Activated naive CD8-positive, alpha-beta T cell treated with anti-CD3 and anti-CD28 coated beads, Interleukin-2, amount 50 U/mL, for 24 hours (primary cell): ENCODE measurements around the gene CEP41.
A peak's percentile ranks its signal among the peaks of the same experiment; 100 is the strongest.

Experiments used
- ATAC-seq: fragments of 150-1000 bp; cut with Tn5 transposase; one replicate; pipeline ENCODE4 v1.10.0; 2021
- DNase-seq: peaks from one replicate; pipeline ENCODE4 v3.0.0; 2021
- H3K27ac Mint-ChIP-seq: one replicate; pipeline ENCODE4 v1.8.0; 2021; ENCODE audit warnings: mild to moderate bottlenecking, mixed read lengths
- H3K27me3 Mint-ChIP-seq: one replicate; pipeline ENCODE4 v1.8.0; 2021; ENCODE audit warnings: mixed read lengths
- H3K36me3 Mint-ChIP-seq: one replicate; pipeline ENCODE4 v1.8.0; 2021; ENCODE audit warnings: low read depth, mixed read lengths
- H3K4me1 Mint-ChIP-seq: one replicate; pipeline ENCODE4 v1.8.0; 2021; ENCODE audit warnings: mixed read lengths
- H3K4me3 Mint-ChIP-seq: one replicate; pipeline ENCODE4 v1.8.0; 2021; ENCODE audit warnings: mild to moderate bottlenecking, moderate library complexity, mixed read lengths
- H3K9me3 Mint-ChIP-seq: one replicate; pipeline ENCODE4 v1.8.0; 2021; ENCODE audit warnings: mixed read lengths

CEP41 gene, protein sequence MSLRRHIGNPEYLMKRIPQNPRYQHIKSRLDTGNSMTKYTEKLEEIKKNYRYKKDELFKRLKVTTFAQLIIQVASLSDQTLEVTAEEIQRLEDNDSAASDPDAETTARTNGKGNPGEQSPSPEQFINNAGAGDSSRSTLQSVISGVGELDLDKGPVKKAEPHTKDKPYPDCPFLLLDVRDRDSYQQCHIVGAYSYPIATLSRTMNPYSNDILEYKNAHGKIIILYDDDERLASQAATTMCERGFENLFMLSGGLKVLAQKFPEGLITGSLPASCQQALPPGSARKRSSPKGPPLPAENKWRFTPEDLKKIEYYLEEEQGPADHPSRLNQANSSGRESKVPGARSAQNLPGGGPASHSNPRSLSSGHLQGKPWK

DNA sequence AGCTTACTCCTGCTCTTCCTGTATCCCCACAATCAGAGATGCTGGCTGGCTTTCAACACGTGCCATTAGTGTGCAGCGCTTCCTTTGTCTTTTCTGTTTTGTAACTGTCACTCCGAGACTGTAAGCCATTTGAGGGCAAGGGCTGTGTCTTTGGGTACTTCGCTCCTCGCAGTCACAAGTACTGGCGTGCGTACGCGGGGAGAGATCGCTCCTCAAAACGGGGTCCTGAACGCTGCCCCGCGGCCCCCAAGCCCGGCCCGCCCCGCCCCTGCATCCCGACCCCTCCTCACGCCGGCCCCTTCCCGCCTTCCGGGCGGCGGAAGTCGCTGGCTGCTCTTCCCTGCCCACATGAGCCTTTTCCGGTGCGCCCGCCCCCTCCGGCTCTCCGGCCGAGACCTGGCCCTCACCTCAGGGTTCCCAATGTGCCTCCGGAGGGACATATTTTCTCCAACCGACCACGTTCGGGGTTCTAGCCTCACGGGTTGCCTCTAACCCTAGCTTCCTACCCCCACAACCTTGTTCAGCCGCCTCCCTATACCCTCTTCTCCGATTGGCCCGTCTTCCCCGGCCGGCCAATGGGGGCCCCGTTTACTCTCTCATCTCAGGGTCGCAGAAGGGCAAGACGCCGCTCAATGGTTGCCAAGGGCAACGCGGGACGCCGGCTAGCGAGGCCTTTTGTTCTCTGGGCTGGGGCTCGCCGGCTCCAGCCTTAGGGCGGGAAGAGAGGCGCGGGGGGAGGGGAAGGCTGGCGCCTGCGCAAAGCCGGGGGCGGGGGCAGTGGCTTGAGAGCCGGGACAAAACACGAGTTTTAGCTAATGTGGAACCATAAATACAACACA, at the start of gene CEP41:
Gene CEP41, minus strand, starts transcription at position 490 of the 839 bp plus-strand sequence. Its CDS starts 50 bp downstream, at position 440.
- Mint-ChIP-seq H3K9me3 (no peaks in the 10 kb centered on the region), H3K27me3 (no peaks in the 10 kb centered on the region), H3K36me3 (peaks cover 5% of the 10 kb centered on the region), H3K27ac (peak within 1 kb of the TSS; percentile 97), H3K4me1 (peaks cover 49% of the 10 kb centered on the region), H3K4me3 (peak within 1 kb of the TSS; percentile 95)
- ATAC-seq = peak; percentile 99
- DNase-seq = peak; percentile 96

- ATAC-seq (no peak), DNase-seq (no peak)
- Mint-ChIP-seq H3K4me1 (peaks cover 31% of the 10 kb centered on the region), H3K36me3 (peaks cover 5% of the 10 kb centered on the region), H3K27ac (no peak overlapping the region), H3K4me3 (peak overlapping the region; percentile 64), H3K27me3 (peaks cover 44% of the 10 kb centered on the region), H3K9me3 (no peaks in the 10 kb centered on the region)
Observed at GRCh38 chr7:130490311-130490791, 49.5 kb upstream of the CEP41 start.

- DNase-seq (no peak), ATAC-seq (no peak)
- no peaks in the 10 kb centered on the region for H3K9me3 Mint-ChIP-seq
- no peak overlapping the region for H3K4me3 Mint-ChIP-seq
- H3K4me1 Mint-ChIP-seq = peaks cover 39% of the 10 kb centered on the region
- H3K27ac Mint-ChIP-seq = no peak overlapping the region
- peaks cover 5% of the 10 kb centered on the region for H3K36me3 Mint-ChIP-seq
- peaks cover 52% of the 10 kb centered on the region for H3K27me3 Mint-ChIP-seq
Observed at GRCh38 chr7:130489140-130489983, 48.5 kb upstream of the CEP41 start.

DNA sequence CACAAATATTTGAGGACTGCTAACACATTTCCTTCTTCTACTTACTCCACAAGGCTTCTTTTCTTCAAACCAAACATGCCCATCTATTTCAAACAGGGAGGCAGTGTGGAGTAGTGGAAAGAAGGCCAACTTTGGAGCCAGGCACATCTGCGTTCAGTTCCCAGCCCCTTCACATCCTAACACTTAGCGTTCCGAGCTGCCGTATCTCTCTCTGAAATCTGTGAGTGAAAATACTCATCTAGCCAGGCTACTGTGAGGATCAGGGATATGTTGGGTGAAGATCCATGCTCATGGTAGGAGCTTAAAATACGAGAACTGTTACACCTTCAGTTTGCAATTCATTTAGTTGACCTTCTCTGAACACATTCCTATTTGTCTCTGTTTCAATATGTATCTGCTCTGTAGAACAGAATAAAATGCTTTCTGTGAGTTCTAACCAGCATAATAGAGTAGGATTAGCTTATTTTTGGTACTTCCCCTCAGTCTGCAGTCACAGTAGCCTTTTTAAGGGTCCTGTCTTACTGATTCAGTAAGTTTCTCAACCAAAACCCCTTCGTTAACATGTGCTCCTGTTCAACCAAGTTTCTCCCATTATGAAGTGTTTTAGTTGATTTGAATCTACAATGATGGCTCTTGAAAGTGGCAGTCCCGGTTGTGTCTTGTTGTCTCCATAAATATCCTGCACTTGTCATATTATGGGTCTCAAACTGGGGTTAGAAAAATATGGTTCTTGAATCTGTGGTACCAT, 47.8 kb upstream of the CEP41 start:
- ATAC-seq (no peak), DNase-seq (no peak)
- Mint-ChIP-seq H3K27me3 (peaks cover 49% of the 10 kb centered on the region), H3K36me3 (peaks cover 5% of the 10 kb centered on the region), H3K4me1 (peaks cover 39% of the 10 kb centered on the region), H3K9me3 (no peaks in the 10 kb centered on the region), H3K27ac (no peak overlapping the region), H3K4me3 (no peak overlapping the region)

GRCh38 chr7:130486954-130487436, 46.2 kb upstream of the CEP41 start:
- peak overlapping the region; percentile 76 for H3K4me3 Mint-ChIP-seq
- H3K9me3 Mint-ChIP-seq = no peaks in the 10 kb centered on the region
- ATAC-seq (no peak), DNase-seq (no peak)
- peak overlapping the region; percentile 6 for H3K27ac Mint-ChIP-seq
- peaks cover 49% of the 10 kb centered on the region for H3K27me3 Mint-ChIP-seq
- no peaks in the 10 kb centered on the region for H3K36me3 Mint-ChIP-seq
- peaks cover 32% of the 10 kb centered on the region for H3K4me1 Mint-ChIP-seq

DNA sequence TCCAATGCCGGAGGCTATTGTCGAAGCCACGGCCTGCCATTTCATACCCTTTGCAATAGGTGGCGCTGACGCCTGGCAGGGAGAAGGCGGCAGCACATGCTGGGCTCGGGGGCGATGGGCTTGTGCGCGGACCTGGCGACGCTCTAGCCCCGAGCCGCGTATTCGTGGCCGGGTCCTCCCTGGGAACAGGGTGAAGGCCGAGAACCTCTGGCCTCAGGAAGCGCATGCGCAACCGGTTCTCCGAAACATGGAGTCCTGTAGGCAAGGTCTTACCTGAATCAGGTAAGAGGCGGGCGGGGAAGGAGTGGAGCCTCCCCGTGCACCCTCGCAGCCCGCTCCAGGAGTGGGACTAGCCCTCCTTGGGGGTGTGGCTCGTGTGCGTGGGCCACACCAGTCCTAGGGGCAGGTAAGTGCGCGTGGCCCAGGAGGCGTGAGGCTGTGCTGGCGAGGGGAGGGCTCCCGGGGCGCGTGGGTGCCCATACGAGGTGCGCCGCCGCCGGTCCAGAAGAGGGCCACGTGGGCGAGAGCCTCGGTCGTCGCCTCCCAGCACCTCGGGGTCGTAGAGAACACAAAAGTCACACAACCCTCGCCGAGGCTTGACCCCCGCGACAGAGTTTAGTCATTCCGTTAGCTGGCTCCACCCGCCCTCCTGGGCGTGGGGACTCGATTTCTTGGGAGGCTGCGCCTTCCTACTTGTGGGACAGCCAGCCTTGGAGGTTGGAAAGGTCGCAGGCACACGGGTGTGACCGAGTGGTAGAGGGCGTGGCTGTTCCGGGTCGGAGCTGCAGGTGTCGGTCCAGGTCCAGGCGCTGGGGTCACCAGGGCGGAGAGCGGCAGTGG, 45.5 kb upstream of the CEP41 start:
- Mint-ChIP-seq H3K4me1 (peaks cover 30% of the 10 kb centered on the region), H3K36me3 (no peaks in the 10 kb centered on the region), H3K4me3 (peak overlapping the region; percentile 76), H3K27me3 (peaks cover 49% of the 10 kb centered on the region), H3K9me3 (no peaks in the 10 kb centered on the region), H3K27ac (peak overlapping the region; percentile 65)
- DNase-seq (peak; percentile 59), ATAC-seq (peak; percentile 81)

GRCh38 chr7:130485734-130486113, 44.9 kb upstream of the CEP41 start:
- H3K9me3 Mint-ChIP-seq = no peaks in the 10 kb centered on the region
- peak overlapping the region; percentile 76 for H3K4me3 Mint-ChIP-seq

GRCh38 chr7:130483031-130483430, 42.2 kb upstream of the CEP41 start:
- no peaks in the 10 kb centered on the region for H3K9me3 Mint-ChIP-seq
- no peak overlapping the region for H3K27ac Mint-ChIP-seq
- DNase-seq = no peak
- no peak overlapping the region for H3K4me3 Mint-ChIP-seq
- no peak for ATAC-seq
- H3K36me3 Mint-ChIP-seq = no peaks in the 10 kb centered on the region
- H3K4me1 Mint-ChIP-seq = peaks cover 24% of the 10 kb centered on the region
- H3K27me3 Mint-ChIP-seq = peaks cover 38% of the 10 kb centered on the region

More at GRCh38 chr7:130485734-130486113, 44.9 kb upstream of the CEP41 start:
- Mint-ChIP-seq H3K4me1 (peaks cover 25% of the 10 kb centered on the region), H3K36me3 (no peaks in the 10 kb centered on the region), H3K27ac (peak overlapping the region; percentile 26), H3K27me3 (peaks cover 45% of the 10 kb centered on the region)
- DNase-seq = no peak
- no peak for ATAC-seq

DNA sequence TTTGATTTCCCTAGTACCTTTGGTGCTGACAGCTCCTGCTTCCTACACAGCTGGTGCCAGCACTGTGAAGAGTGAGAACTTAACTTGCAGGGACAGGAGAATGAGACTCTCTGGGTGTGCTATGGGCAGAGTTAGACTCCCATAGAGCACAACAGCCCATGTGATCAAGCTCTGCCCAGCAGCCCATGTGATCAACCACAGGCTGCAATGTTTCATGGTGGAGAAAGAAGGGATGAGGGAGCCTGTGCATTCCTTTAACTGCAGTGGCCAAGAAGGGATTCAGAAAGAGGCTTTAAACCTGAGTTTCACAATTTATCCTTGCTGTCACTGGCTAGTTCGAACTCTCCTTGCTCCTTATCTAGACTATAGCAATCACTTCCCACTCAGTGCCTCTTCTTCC, 41.1 kb upstream of the CEP41 start:
- no peak for DNase-seq
- Mint-ChIP-seq H3K4me3 (no peak overlapping the region), H3K4me1 (peaks cover 22% of the 10 kb centered on the region), H3K36me3 (no peaks in the 10 kb centered on the region), H3K27ac (no peak overlapping the region), H3K27me3 (peaks cover 31% of the 10 kb centered on the region), H3K9me3 (no peaks in the 10 kb centered on the region)
- no peak for ATAC-seq

DNA sequence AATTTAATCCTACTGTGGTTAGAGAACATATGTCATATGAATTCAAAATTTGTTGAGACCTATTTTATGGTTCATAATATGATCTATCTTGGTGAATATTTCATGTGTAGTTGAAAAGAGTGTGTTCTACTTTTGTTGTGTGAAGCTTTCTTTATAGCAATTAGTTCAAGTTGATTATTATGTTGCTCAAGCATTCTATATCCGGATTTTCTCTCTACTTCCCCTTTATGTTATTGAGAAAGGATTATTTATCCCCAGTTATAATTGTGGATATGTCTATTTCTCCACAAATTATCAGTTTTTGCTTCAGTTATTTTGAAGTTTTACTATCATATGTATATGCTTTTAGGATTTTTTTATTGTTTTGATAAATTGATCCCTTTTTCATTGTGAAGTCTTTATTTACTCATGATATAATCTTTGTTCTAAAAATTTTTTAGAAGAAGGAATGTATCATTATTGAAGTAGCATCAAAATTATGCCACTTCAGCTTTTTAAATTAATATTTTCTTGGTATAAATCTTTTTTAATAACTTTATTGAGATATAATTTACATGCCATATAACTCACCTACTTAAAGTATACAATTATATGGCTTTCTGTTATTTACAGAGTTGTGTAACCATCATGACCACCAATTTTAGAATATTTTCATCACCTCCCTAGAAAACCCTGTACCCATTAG, 39.0 kb upstream of the CEP41 start:
- Mint-ChIP-seq H3K4me1 (peaks cover 3% of the 10 kb centered on the region), H3K27me3 (peaks cover 24% of the 10 kb centered on the region), H3K9me3 (no peaks in the 10 kb centered on the region), H3K4me3 (no peak overlapping the region), H3K36me3 (no peaks in the 10 kb centered on the region), H3K27ac (no peak overlapping the region)
- ATAC-seq = no peak
- no peak for DNase-seq

- Mint-ChIP-seq H3K9me3 (no peaks in the 10 kb centered on the region), H3K4me3 (no peak overlapping the region), H3K4me1 (no peaks in the 10 kb centered on the region), H3K36me3 (no peaks in the 10 kb centered on the region), H3K27ac (no peak overlapping the region), H3K27me3 (peaks cover 19% of the 10 kb centered on the region)
- no peak for DNase-seq
- no peak for ATAC-seq
Observed at GRCh38 chr7:130478991-130479390, 38.2 kb upstream of the CEP41 start.

GRCh38 chr7:130476297-130477150, 35.7 kb upstream of the CEP41 start:
- H3K27ac Mint-ChIP-seq = no peak overlapping the region

More at GRCh38 chr7:130476297-130477150, 35.7 kb upstream of the CEP41 start:
- Mint-ChIP-seq H3K36me3 (no peaks in the 10 kb centered on the region), H3K4me1 (peaks cover 3% of the 10 kb centered on the region), H3K27me3 (peaks cover 2% of the 10 kb centered on the region), H3K4me3 (no peak overlapping the region), H3K9me3 (no peaks in the 10 kb centered on the region)
- DNase-seq (no peak), ATAC-seq (no peak)
